ENCODE data around the gene MYO7A. TPM values are rescaled to one million over a fixed set of nuclear protein-coding genes. Genes with fewer than 3 reads are reported as not detected.

The MYO7A gene
- total RNA-seq, 1 donor from 2014 or later, result 0.16 TPM

DNA sequence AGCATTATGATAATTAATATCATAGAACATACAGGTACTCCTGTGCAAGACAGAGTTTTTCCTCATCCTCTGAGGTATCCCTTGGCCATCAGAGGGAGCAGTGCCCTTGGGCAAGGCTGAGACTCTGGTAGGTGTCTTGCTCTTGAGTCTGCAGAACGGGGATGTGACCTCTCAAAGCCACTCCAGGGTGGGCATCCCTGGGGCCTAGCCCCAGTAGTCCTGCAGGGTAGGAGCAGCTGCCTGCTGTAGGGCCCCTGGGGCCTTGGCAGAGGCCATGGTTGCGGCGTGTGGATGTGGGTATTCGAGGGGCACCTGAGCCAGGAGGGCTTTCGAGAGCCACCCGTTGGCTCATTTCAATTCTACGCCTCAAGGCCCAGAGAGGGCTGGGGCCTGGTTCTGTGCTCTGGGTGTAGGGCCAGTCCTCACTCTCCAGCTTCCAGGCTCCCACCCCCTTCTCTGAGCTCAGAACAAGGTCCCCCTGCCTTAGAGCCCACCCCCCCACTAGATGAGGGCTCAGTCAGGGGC, 33.1 kb upstream of the MYO7A start:
- no peak for FAIRE-seq
- H3K4me1 Mint-ChIP-seq (ENCODE audit: low read depth, unreplicated experiment), result no peaks in the 10 kb centered on the region
- no peak overlapping the region for H3K9ac ChIP-seq (ENCODE audit: low read length)
- H3K27ac ChIP-seq (ENCODE audit: low read depth, low read length), result no peak overlapping the region
- DNase-seq (ENCODE audit: low read depth), result no peak
- H3K36me3 Mint-ChIP-seq (ENCODE audit: low read depth, unreplicated experiment), result no peaks in the 10 kb centered on the region
- no peaks in the 10 kb centered on the region for H3K79me2 ChIP-seq (ENCODE audit: insufficient read depth, low read length)
- no peaks in the 10 kb centered on the region for H3K36me3 ChIP-seq (ENCODE audit: insufficient read depth, low read length)
- H3K27me3 ChIP-seq (ENCODE audit: insufficient read depth, low read length), result no peaks in the 10 kb centered on the region
- peaks cover 15% of the 10 kb centered on the region for H4K20me1 ChIP-seq (ENCODE audit: insufficient read depth, low read length)
- no peaks in the 10 kb centered on the region for H3K4me1 ChIP-seq (ENCODE audit: insufficient read depth, low read length)
- H3K27ac Mint-ChIP-seq (ENCODE audit: unreplicated experiment), result no peak overlapping the region
- H3K27me3 Mint-ChIP-seq (ENCODE audit: low read depth, unreplicated experiment), result no peaks in the 10 kb centered on the region
- H3K4me3 Mint-ChIP-seq (ENCODE audit: unreplicated experiment), result no peak overlapping the region
- H3K4me3 ChIP-seq (ENCODE audit: insufficient read depth, low read depth, low read length), result no peak overlapping the region
- TF ChIP-seq EZH2 (IDR thresholded peaks at IDR 0.05; ENCODE audit: insufficient read depth, low read length), result no peak
- no peak for TF ChIP-seq CTCF (IDR thresholded peaks at IDR 0.05; ENCODE audit: insufficient read depth, low read depth, low read length)
- H3K9me3 Mint-ChIP-seq (ENCODE audit: unreplicated experiment), result no peaks in the 10 kb centered on the region
- H2AFZ ChIP-seq (ENCODE audit: low read depth, low read length), result no peak overlapping the region
- H3K4me2 ChIP-seq (ENCODE audit: low read length), result no peak overlapping the region
- no peaks in the 10 kb centered on the region for H3K9me3 ChIP-seq (ENCODE audit: insufficient read depth, low read depth, low read length)

DNA sequence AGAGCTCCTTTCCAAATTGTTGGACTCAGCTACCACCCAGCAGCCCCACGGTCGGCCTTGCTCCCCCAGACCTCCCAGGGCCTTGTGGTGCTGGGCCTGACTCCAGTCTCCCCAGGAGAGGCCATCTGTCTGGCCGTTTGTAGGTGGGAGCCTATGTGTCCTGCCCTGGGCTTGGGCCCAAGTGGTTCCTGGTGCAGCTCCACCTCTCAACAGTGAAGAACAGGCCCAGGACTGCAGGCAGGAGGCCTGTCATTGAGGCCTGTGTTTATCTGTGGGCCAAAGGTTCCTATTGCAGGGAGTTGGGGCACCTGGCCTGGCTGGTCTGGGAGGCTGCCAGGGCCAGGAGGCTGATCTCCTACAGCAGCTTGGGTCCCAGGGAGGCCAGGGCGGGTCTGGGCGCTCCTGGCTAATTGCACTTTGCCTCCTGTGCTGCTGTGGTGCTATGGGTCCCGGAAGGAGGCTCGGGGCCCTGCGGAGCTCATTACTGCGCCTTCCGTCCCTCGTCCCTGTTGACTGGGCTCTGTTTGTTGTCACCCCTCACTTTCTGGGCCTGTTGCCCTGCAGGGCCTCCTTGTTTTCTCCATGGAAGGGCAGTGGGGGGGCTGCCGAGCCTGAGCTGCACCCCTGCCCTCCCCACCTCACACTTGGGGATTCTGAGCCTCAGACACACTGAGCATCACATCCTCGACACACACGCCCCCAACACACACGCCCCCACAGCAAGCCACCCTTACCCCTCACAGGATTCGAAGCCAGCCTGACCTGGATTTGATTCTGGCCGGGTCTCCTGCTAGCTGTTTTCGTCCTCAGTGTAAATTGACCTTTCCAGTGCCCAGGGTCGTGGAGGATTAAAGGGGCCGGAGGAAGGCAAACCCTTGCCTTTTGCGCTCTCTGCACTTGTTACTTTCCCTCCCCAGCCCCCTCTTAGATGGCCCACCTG, 32.2 kb upstream of the MYO7A start:
- DNase-seq (ENCODE audit: low read depth) (no peak), FAIRE-seq (no peak)
- H3K27ac Mint-ChIP-seq (ENCODE audit: unreplicated experiment), result no peak overlapping the region
- H3K4me1 Mint-ChIP-seq (ENCODE audit: low read depth, unreplicated experiment), result no peaks in the 10 kb centered on the region
- Histone ChIP-seq H4K20me1 (ENCODE audit: insufficient read depth, low read length) (peaks cover 9% of the 10 kb centered on the region), H2AFZ (ENCODE audit: low read depth, low read length) (no peak overlapping the region), H3K36me3 (ENCODE audit: insufficient read depth, low read length) (no peaks in the 10 kb centered on the region), H3K9me3 (ENCODE audit: insufficient read depth, low read depth, low read length) (no peaks in the 10 kb centered on the region), H3K4me1 (ENCODE audit: insufficient read depth, low read length) (no peaks in the 10 kb centered on the region), H3K4me2 (ENCODE audit: low read length) (no peak overlapping the region), H3K27ac (ENCODE audit: low read depth, low read length) (no peak overlapping the region), H3K4me3 (ENCODE audit: insufficient read depth, low read depth, low read length) (no peak overlapping the region), H3K79me2 (ENCODE audit: insufficient read depth, low read length) (no peaks in the 10 kb centered on the region), H3K27me3 (ENCODE audit: insufficient read depth, low read length) (no peaks in the 10 kb centered on the region), H3K9ac (ENCODE audit: low read length) (no peak overlapping the region)
- no peaks in the 10 kb centered on the region for H3K27me3 Mint-ChIP-seq (ENCODE audit: low read depth, unreplicated experiment)
- peaks cover 3% of the 10 kb centered on the region for H3K36me3 Mint-ChIP-seq (ENCODE audit: low read depth, unreplicated experiment)
- TF ChIP-seq EZH2 (IDR thresholded peaks at IDR 0.05; ENCODE audit: insufficient read depth, low read length) (no peak), CTCF (IDR thresholded peaks at IDR 0.05; ENCODE audit: insufficient read depth, low read depth, low read length) (no peak)
- H3K4me3 Mint-ChIP-seq (ENCODE audit: unreplicated experiment), result no peak overlapping the region
- H3K9me3 Mint-ChIP-seq (ENCODE audit: unreplicated experiment), result no peaks in the 10 kb centered on the region

DNA sequence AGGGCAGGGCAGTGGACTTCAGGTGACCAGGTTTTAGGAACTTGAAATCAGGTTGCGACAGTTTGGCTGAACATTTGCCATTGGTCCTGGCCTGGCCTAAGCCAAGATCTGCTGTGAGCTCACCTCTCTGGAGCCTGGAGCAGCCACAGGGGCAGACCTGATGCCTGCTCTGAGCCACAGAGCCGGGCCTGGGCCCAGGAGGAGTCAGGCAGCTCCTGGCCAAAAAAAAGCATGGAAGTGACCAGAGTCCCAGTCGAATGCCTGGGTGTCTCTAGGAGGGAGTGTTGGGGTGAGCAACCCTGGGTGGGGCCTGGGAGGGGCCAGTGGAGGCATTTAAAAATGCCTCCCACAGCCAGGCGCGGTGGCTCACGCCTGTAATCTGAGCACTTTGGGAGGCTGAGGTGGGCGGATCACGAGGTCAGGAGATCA, 31.4 kb upstream of the MYO7A start:
- DNase-seq (ENCODE audit: low read depth), result no peak
- H3K27me3 Mint-ChIP-seq (ENCODE audit: low read depth, unreplicated experiment), result no peaks in the 10 kb centered on the region
- no peaks in the 10 kb centered on the region for H3K4me1 ChIP-seq (ENCODE audit: insufficient read depth, low read length)

More for the DNA sequence above, 31.4 kb upstream of the MYO7A start:
- Histone ChIP-seq H2AFZ (ENCODE audit: low read depth, low read length) (no peak overlapping the region), H3K9me3 (ENCODE audit: insufficient read depth, low read depth, low read length) (no peaks in the 10 kb centered on the region), H3K27me3 (ENCODE audit: insufficient read depth, low read length) (no peaks in the 10 kb centered on the region), H4K20me1 (ENCODE audit: insufficient read depth, low read length) (peaks cover 10% of the 10 kb centered on the region), H3K9ac (ENCODE audit: low read length) (no peak overlapping the region), H3K4me3 (ENCODE audit: insufficient read depth, low read depth, low read length) (no peak overlapping the region), H3K79me2 (ENCODE audit: insufficient read depth, low read length) (no peaks in the 10 kb centered on the region), H3K27ac (ENCODE audit: low read depth, low read length) (no peak overlapping the region), H3K36me3 (ENCODE audit: insufficient read depth, low read length) (no peaks in the 10 kb centered on the region), H3K4me2 (ENCODE audit: low read length) (no peak overlapping the region)
- H3K36me3 Mint-ChIP-seq (ENCODE audit: low read depth, unreplicated experiment), result peaks cover 7% of the 10 kb centered on the region
- no peak overlapping the region for H3K4me3 Mint-ChIP-seq (ENCODE audit: unreplicated experiment)
- peaks cover 1% of the 10 kb centered on the region for H3K9me3 Mint-ChIP-seq (ENCODE audit: unreplicated experiment)
- H3K27ac Mint-ChIP-seq (ENCODE audit: unreplicated experiment), result no peak overlapping the region
- H3K4me1 Mint-ChIP-seq (ENCODE audit: low read depth, unreplicated experiment), result no peaks in the 10 kb centered on the region
- FAIRE-seq, result no peak
- TF ChIP-seq EZH2 (IDR thresholded peaks at IDR 0.05; ENCODE audit: insufficient read depth, low read length), result no peak
- no peak for TF ChIP-seq CTCF (IDR thresholded peaks at IDR 0.05; ENCODE audit: insufficient read depth, low read depth, low read length)
